NCI-H2227 (cell line): Measurements from ENCODE around the gene GALM.
"Not testable (repeated sequence)": the region's sequence is repeated elsewhere in the genome, so short reads cannot be mapped to it uniquely, and the experiment has no call there.

Experiments
- DNase-seq: peaks from one replicate; lab custom pipeline; 2025; ENCODE audit not compliant: unreplicated experiment; lab: John Stamatoyannopoulos, UW

The GALM gene

DNA sequence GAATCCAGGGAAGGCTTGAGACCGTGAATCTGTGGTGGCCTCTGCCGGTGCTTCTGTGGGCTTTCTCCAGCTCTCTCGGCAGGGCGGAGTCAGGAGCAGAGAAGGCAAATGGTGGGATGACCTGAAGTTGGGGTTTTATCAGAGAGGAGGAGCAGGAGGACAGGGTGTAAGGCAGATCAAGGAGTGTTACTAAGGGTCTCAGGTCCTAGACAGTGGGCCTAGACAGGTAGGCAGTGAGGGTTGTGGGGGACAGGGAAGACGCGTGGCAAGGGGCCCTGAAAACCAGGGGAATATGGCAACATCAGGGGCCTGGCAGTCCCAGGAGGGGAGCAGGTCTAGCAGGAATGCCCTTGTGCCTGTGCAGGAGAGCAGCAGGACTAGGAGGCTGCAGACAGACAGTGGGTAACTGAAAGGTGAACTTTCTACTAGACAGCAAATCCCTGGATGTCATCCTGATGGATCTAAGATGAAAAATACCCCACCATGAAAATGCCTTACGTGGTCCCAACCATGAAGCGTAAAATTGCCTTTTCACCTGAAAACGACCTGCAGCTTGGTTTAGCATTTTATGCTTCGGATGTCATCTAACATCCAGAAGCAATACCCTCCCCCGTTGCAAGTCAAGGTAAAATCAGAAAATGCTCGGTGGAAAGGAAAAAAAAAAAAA is 43.1 kb downstream of the GALM start:
- DNase-seq, result no peak

DNA sequence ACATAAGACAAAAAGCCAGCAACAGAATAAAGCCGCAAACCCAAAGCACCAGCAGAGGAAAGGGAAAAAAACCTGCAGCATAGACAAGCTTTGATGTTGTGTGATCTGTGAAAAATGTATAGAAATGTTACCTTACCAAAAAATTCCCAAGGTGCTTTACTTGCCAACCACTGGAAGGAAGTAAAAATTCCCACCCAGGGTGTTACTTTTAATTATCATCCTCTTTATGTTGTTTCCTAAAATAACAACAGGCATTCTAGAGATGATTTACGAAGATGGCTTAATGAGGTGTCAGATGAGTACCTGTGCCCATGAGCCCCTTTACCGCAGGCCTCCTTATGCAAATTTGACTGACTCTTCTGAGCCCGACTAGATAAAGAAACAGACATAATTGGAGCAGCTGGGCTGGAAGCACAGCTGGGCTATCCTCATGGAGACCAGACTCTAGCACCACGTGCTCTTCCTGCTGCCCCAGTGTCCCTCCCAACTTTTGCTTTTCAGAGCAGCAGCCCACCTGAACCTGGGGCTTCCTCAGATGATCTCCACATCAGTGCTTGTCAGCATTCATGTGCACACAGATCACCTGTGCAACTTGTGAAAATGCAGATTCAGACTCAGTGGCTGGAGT is 43.8 kb downstream of the GALM start:
- no peak for DNase-seq

DNA sequence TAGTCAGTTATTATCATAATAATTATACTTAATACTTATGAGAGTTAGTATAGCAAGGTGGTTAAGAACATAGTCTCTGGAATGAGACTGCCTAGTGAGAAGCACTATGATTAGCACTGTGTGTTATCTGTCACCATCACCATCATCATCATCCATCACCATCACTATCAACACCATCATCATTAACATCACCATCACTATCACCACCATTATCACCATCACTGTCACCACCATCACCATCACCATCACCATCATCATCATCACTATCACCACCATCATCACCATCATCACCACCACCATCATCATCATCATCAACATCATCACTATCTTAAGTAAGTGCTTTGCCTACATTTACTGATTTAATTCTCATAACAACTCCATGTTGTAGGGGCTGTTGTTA is 45.6 kb downstream of the GALM start:
- DNase-seq, result no peak

DNA sequence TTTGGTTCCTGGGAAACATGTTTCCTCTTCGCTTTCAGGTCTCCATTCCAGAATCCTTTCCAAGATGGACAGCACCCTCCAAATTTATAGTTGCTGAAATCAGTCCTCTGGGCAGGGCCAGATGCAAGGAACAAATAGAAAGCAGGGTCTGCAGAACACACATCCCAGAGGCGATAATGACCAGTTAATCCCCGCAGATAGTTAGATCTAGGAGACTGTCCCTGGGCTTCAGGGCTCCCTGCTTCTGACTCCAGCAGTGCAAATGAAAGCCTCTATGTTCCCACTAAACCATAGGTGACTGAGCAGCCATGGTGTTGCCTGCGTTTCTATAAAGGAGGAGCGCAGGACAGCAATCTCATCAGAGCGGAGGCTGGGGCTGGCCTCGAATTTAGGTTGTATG is 46.5 kb downstream of the GALM start:
- DNase-seq, result no peak

DNA sequence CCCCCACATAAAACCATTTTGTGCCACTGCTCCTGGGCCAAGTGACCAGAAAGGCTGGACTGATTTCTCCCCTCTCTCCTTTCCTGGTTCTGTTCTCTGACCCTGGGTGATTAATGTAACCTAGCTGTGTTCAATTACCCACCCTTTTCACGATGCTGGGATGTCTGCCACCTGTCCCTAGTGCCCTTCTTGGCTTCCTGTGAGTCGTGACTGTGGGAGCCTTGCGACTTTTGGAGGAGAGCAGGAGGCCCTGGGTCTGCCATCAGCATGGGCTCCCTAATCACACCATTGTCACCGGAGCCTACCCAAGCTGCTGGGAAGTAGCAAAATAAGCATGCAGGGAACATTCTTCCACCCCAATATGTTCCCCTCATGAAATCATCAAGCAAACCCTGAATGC is 47.0 kb downstream of the GALM start:
- no peak for DNase-seq

DNA sequence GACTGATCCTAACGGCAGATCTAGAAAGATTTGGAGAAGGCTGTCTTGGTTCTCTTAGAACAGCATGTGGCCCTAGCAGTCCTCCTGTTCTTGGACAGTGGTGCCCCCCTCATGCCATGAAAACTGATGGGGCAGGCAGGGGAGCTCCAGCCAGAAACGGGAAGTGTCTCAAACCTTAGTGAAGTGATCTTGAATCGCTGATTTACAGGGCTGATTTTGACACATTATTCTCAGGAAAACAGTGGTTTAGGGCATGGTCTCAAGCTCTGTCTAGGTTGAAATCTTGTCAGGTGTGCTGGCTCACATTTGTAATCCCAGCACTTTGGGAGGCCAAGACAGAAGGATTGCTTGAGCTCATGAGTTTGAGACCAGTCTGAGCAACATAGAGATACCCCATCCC is 47.4 kb downstream of the GALM start:
- no peak for DNase-seq

DNA sequence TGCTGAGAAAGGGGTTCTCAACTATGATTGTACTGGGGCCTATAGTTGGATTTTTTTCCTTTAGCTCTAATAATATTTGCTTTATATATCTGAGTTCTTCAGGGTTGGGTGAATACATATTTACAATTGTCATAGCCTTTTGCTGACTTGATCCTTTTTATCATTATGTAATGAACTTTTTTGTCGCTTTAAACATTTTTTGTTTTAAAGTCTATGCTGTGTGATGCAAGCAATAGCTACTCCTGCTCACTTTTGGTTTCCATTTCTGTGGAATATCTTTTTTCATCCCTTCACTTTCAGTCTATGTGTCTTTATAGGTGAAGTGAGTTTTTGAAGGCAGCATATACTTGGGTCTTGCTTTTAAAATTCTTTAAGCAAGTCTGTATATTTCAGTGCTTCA is 49.0 kb downstream of the GALM start:
- not testable (repeated sequence) for DNase-seq

DNA sequence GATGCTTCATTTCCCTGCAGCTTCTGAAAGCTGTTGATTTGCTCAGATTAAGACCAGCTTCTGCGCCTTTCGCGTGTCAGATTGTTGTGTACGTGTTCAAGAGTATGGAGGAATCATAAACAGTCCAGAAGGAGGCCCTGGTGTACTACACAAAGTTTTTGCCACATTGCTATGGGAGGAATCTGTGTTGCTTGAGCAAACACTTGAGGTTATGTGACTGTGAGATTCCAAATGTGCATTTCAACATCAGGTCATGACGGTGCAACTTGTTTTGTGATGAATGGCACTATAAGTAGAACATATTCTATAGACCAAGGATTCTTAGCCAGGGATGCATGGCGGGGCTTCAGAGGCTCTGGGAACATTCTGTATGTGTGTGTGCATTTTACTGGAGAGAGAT is 50.3 kb downstream of the GALM start:
- DNase-seq, result no peak

DNA sequence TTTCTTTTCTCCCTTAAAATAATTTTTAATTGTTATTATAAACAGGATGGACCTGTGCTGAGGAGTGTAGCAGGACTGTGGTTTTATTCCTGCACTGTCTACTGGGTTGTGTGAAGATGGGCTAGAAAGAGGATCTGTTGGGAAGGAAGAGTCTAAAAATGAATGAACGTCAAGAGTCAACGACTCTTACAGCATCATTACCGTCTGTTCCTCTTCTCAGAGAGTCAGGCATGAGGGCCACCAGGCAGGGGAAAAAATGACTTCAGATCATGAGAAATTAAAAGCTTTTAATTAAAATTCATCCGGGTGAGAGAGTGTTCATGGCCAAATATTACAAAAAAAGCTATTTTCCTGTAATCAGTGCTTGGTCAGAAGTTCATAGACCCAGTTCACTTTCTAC is 52.7 kb downstream of the GALM start:
- DNase-seq, result no peak

DNA sequence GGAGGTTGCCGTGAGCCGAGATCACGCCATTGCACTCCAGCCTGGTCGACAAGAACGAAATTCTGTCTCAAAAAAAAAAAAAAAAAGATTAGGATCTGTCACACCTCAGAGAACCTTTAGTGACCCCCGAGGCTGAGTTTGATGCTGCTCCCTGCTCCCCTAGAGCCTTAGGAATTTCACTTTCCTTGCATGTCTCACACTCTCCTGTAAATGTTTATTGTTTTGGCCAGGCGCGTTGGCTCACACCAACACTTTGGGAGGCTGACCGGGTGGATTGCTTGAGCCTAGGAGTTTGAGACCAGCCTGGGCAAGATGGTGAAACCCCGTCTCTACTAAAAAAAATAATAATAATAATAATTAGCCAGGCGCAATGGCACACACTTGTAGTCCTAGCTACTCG is 53.8 kb downstream of the GALM start:
- DNase-seq, result no peak

DNA sequence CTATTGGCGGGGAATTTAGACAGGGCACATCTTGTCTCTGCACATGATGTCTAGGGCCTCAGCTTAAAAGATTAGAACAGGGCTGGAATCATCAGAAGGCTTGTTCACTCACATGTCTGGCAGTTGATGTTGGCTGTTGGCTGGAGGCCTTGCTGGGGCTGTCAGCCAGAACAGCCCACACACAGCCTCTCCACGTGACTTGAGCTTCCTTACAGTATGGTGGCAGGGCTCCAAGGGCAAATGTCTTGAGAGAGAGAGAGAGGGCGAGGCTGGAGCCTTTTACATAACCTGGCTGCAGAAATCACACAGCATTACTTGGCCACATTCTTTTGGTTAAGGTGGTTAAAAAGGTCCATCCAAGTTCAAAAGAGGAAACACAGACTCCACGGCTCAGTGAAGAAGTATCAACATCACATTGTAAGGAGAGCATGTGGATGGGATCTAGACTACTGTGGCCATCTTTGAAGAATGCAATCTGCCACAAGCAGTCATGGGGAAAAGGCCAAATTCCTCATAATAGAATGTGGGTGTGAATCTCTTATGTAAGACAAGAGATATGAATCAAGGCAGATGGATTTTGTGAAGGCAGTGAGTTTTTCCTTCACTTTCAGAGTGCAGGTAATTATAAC is 54.8 kb downstream of the GALM start:
- DNase-seq, result no peak

DNA sequence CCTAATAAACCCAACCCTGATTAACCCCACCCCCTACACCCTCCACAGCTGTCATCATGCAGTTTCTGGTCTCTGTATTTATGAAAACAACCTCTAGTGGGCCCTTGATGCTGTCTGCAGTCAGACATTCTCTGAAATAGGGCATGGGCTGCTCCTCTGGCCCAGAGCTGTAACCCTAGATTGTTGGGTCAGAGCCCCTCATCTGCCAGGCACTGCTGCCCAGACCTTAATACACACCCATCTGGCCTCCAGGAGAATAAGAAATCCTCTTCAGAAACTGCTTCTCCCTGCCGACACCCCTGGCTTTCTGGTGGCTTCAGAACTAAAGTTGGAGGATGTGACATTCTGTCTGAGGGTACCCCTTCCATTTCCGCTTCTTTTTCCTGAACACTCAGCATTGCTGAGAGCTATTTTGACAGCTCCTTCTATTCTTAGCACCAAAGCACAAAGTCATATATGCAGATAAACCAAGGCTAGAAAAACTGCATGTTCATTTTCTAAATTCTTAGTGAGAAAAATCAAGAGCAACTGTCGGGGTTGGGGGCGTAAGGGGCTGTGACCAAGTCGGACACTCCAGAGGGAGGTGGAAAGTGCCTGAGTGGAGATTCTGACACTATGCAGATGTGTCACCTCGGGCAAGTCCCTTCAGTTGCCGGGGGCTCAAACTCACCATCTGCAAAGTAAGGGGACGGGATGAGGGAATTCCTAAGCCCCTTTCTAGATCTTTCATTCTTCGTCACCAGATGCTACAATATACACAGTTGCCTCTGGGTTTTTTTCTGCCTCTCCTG is 56.6 kb downstream of the GALM start:
- DNase-seq, result no peak

DNA sequence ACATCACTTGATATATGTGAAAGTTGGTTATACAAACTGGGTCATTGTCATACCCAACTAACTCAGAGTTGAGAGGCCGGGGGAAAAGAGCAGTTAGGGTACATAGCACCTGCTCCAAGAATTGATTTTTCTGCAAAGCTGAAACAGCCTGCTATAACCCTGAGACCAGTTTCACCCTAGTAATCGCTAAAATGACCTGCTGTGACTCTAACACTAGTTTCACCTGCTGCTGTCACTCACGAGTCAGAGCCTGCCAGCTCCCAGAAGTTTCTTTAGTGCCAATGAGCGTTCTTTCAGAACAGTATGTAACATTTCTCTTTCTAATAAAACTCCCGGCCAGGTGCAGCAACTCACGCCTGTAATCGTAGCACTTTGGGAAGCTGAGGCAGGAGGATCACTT is 57.3 kb downstream of the GALM start:
- DNase-seq, result no peak

DNA sequence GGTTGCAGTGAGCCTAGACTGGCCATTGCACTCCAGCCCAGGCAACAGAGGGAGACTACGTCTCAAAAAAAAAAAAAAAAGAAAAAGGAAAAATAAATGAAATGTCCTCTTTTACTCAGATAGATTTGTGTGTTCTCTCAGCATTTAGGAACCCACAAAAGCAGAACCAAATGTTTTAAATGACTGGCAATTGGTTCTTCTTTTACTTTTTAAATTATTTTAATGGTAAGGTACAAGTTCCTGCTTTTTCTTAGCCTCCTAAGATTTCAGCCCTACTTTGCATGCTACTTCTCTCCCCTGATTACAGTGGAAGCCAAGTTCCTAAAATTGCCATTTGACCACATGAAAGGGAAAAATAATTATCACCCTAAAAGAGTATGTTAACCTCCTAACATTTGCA is 61.7 kb downstream of the GALM start:
- no peak for DNase-seq

DNA sequence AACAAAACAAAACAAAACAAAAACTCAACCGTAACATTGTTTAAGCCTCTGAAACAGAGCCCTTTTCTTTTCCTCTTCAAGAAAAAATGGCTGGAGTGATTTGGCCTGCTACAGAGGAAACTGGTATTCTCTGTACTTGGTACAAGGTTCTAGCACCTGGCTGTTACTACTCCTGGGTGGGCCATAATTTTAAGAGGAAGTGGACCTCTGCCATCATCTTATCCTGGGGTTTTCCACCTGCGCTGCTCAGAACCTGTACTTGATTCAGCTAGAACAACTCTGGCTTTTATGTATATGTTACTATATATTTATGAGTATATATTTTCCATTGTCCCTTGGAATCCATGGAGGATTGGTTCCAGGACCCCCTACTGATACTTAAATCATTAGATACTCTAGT is 62.8 kb downstream of the GALM start:
- DNase-seq, result no peak

DNA sequence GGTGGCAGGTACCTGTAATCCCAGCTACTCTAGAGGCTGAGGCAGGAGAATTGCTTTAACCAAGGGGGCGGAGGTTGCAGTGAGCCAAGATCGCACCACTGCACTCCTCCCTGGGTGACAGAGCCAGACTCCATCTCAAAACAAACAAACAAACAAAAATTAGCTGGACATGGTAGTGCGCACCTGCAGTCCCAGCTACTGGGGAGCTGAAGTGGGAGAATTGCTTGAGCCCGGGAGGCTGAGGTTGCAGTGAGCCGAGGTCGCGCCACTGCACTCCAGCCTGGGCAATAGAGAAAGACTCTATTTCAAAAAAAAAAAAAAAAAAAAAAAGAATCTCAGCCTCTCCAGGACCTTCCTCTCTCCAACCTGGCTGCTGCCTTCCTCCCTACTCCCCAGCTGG is 65.2 kb downstream of the GALM start:
- no peak for DNase-seq

DNA sequence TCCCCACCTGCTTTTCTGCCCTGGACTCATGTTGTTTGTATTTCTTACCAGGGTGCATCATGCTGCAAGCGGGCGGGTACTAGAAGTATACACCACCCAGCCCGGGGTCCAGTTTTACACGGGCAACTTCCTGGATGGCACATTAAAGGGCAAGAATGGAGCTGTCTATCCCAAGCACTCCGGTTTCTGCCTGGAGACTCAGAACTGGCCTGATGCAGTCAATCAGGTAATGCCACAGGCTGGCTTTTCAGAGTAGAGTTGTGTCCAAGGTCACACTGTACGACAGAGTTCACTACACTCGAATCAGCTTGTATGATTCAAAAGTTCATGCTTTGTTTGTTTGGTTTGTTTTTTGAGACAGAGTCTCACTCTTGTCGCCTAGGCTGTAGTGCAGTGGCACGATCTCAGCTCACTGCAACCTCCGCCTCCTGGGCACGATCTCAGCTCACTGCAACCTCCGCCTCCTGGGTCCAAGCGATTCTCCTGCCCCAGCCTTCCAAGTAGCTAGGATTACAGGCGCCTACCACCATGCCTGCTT is 65.8 kb downstream of the GALM start:
- DNase-seq, result no peak

DNA sequence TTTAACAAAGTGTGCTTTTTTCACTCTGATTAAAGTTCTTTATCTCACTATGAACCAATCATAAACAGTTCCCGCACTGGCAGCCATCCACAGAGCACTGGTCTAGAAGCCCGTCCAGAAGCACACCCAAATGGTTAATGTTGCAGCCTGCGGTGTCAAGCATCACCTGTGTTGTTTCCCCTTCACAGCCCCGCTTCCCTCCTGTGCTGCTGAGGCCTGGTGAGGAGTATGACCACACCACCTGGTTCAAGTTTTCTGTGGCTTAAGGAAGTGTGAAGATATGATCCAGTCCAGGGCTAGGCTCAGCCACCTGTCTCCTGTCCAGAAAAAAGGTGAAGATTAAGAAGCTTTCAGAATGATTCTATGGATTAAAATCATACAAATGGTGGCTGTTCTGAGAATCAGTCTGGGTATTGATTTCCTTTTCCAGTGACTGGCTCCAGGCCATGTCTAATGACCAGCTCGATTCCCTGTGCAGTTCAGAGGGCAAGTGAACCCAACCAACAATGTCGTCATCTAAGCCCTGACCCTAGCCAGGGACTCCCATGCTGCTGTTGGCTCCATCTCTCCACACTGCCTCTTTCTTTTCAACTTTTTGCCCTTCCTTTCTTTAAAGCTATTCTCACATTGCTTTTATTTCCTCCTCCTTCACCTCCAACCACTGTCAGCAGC is 67.5 kb downstream of the GALM start:
- no peak for DNase-seq

DNA sequence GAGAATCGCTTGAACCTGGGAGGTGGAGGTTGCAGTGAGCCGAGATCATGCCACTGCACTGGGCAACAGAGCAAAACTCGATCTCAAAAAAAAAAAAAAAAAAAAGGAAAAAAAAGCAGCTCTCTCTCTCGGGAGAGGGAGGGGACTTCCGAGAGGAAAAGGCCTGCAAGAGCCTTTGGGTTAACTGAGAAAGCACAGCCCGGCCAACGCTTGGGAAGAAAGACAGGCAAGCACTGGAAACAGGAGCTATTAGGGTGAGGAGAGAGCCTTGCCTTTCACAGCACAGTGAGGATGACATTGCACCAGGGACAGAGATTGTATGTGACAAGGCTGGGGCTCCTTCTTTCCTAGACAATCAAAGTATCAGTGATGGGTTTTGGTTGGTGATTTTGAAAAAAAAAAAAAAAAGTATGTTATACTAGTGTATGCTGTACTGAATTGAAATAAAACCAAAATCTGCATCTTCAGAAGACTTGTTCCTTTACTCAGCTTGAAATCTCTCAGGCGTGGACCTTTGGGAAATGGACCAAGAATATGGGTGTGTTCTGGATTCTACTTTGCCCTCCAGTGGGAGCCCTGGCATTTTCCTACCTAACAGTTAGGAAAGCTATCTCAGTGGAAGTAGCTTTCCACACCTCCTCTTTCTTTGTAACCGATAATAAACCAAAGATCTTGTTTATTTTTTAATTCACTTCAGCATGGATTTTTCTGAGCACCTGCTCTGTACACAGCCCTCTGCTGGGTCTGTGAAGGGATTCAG is 68.6 kb downstream of the GALM start:
- no peak for DNase-seq

DNA sequence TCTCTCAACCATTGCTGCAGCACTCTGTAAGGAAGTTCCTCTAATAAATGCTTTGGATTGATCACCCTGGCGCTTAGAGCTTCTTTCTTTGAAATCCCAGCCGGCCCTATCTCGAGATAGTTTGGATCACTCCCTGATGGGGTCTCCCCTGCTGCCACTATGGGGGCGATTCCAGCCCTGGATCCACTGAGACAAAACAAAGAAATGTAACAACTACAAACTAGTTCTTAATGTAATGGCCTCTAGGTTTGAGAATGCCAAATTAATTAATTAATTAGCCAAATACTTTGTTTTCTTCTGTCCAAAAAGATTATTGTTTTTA is 70.0 kb downstream of the GALM start:
- no peak for DNase-seq
